PC-3 (cell line): ENCODE measurements around the gene CYB5B.

Source experiments
- CTCF ChIP-seq: fragments of 300-600 bp; sonication (generic); conservative IDR thresholded peaks from 2 replicates; pipeline ENCODE4 v1.5.1; 2017; ENCODE audit warnings: antibody characterized with exemption, low read depth, mild to moderate bottlenecking, low read length
- EZH2 ChIP-seq: fragments of 300-600 bp; sonication (generic); IDR thresholded peaks from one replicate; pipeline ENCODE4 v1.6.1; 2017; ENCODE audit warnings: antibody characterized with exemption, mild to moderate bottlenecking, low read length; ENCODE audit not compliant: unreplicated experiment
- EZH2phosphoT487 ChIP-seq: fragments of 300-600 bp; sonication (generic); IDR thresholded peaks from 2 replicates; pipeline ENCODE4 v1.6.1; 2018; ENCODE audit warnings: mild to moderate bottlenecking, antibody characterized with exemption, low read length, borderline replicate concordance

- TF ChIP-seq CTCF: no peak
- no peak for TF ChIP-seq EZH2
- TF ChIP-seq EZH2phosphoT487: no peak
Observed at GRCh38 chr16:69408475-69408874, 15.9 kb upstream of the CYB5B start.
